ENCODE data around the gene GLB1L.
"Not testable (repeated sequence)": the region's sequence is repeated elsewhere in the genome, so short reads cannot be mapped to it uniquely, and the experiment has no call there.

GLB1L gene

GRCh38 chr2:219205165-219205538 is 40.1 kb downstream of the GLB1L start:
- no peak for DNase-seq

- DNase-seq = no peak
Measured at GRCh38 chr2:219204425-219205164, 40.6 kb downstream of the GLB1L start.

GRCh38 chr2:219201331-219201730 is 43.9 kb downstream of the GLB1L start:
- not testable (repeated sequence) for DNase-seq

GRCh38 chr2:219200502-219201326 is 44.5 kb downstream of the GLB1L start:
- DNase-seq = not testable (repeated sequence)

- DNase-seq = no peak
Measured at GRCh38 chr2:219199470-219200211, 45.6 kb downstream of the GLB1L start.

GRCh38 chr2:219198974-219199373 is 46.3 kb downstream of the GLB1L start:
- no peak for DNase-seq

GRCh38 chr2:219197388-219197787 is 47.9 kb downstream of the GLB1L start:
- DNase-seq = no peak

- no peak for DNase-seq
Measured at GRCh38 chr2:219186754-219187456, 58.3 kb downstream of the GLB1L start.
